ENCODE results near the gene SHLD3.
A peak's percentile ranks its signal among the peaks of the same experiment; 100 is the strongest.
"Not testable (repeated sequence)": the region's sequence is repeated elsewhere in the genome, so short reads cannot be mapped to it uniquely, and the experiment has no call there.

The SHLD3 gene

DNA sequence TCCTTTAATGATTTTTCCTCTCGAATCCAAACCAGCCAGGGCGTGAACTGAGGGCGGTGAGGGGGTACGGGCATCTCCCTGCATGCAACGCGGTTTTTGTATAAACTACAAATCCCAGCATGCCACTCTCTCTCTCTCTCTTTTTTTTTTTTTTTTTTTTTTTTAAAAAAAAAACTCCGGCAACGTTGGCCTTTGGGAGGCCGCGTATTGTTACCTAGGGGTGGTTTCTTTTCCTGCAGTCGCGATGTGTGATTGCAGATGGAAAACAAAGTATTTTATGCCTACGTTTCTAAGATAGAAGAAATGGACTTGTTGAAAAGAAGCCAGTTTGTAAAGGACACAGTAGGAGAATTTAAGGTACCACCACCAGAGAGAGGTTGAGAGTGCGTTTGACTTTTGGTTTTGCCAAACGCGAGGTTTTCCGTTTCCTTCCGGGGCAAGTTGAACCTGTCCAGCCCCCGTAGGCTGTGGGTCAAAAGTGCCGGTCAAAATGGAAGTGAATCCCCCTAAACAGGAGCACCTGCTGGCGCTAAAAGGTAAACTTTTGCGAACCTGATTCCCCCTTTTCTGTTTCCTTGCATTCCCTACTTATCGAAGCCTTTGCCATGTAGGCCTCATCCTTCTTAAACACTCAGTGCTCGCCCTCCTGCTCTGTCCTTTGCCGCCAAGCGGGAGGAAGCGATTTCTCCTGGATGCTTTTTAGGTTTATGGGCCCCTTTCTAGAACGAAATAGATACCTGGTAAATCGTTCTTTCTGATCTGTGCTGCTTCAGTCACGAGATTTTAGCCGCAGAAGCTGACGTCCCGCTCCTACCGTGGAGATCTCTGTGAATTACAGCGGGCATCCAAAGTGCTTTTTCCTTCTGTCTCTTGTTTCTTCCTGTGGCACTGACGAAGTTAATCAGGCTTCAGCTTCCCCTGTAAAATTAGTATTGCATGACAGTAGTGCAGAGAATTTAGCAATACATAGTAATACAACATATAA, at the start of gene SHLD3, which contains the start of gene TRAPPC13:
Gene SHLD3, plus strand, starts transcription at position 457 of the 985 bp plus-strand sequence. CDS start 4,561 bp downstream, outside the sequence.
Gene TRAPPC13, plus strand, starts transcription at position 457 of the 985 bp plus-strand sequence. Its CDS starts 34 bp downstream, at position 491.
- Histone ChIP-seq H3K9me3 (ENCODE audit: low read length) (no peaks in the 10 kb centered on the region), H3K27ac (ENCODE audit: low read depth, low read length) (peak within 1 kb of the TSS; percentile 86), H3K9ac (ENCODE audit: low read length) (peak within 1 kb of the TSS; percentile 93), H3K36me3 (ENCODE audit: insufficient read depth, low read length) (peaks cover 6% of the 10 kb centered on the region), H3K4me1 (ENCODE audit: insufficient read depth, low read length) (peaks cover 23% of the 10 kb centered on the region), H3K27me3 (ENCODE audit: control insufficient read depth in 1 of 2, insufficient read depth in 2 of 2, low read length in 2 of 2) (no peaks in the 10 kb centered on the region), H3K4me3 (ENCODE audit: low read depth in 1 of 2, low read length in 2 of 2) (peak within 1 kb of the TSS; percentile 55 to 96)

DNA sequence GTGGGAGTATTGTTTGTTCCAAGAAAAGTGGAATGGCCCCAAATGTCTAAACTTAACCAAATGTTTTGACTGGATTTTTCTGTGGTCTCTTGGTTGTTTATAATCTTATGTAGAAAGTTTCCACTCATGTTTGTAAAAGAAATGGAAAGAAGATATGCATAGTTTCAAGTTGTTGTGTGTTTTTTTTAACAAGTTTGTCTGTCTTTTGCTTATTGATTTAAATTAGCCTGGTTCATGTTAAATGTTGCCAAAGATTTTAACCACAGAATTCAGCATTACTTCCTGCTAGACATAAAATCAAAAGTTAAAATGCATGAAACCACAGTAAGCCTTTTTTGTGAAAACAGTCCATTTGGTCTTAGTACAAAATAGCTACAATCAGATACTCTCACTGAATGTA, 47.7 kb upstream of the SHLD3 start:
- Histone ChIP-seq H3K4me3 (ENCODE audit: low read depth in 1 of 2, low read length in 2 of 2) (no peak overlapping the region), H3K27ac (ENCODE audit: low read depth, low read length) (no peak overlapping the region), H3K9me3 (ENCODE audit: low read length) (no peaks in the 10 kb centered on the region), H3K27me3 (ENCODE audit: control insufficient read depth in 1 of 2, insufficient read depth in 2 of 2, low read length in 2 of 2) (no peaks in the 10 kb centered on the region), H3K4me1 (ENCODE audit: insufficient read depth, low read length) (no peaks in the 10 kb centered on the region), H3K9ac (ENCODE audit: low read length) (no peak overlapping the region), H3K36me3 (ENCODE audit: insufficient read depth, low read length) (peaks cover 30% of the 10 kb centered on the region)

GRCh38 chr5:65588694-65589093, 36.1 kb upstream of the SHLD3 start:
- Histone ChIP-seq H3K4me1 (ENCODE audit: insufficient read depth, low read length) (no peaks in the 10 kb centered on the region), H3K9ac (ENCODE audit: low read length) (no peak overlapping the region), H3K27ac (ENCODE audit: low read depth, low read length) (no peak overlapping the region), H3K9me3 (ENCODE audit: low read length) (no peaks in the 10 kb centered on the region), H3K36me3 (ENCODE audit: insufficient read depth, low read length) (peaks cover 45% of the 10 kb centered on the region), H3K4me3 (ENCODE audit: low read depth in 1 of 2, low read length in 2 of 2) (no peak overlapping the region), H3K27me3 (ENCODE audit: control insufficient read depth in 1 of 2, insufficient read depth in 2 of 2, low read length in 2 of 2) (no peaks in the 10 kb centered on the region)

- H3K27ac ChIP-seq (ENCODE audit: low read depth, low read length); H3K9me3 ChIP-seq (ENCODE audit: low read length); H3K27me3 ChIP-seq (ENCODE audit: control insufficient read depth in 1 of 2, insufficient read depth in 2 of 2, low read length in 2 of 2); H3K4me3 ChIP-seq (ENCODE audit: low read depth in 1 of 2, low read length in 2 of 2); H3K9ac ChIP-seq (ENCODE audit: low read length); H3K4me1 ChIP-seq (ENCODE audit: insufficient read depth, low read length): not testable (repeated sequence)
- peaks cover 34% of the 10 kb centered on the region for H3K36me3 ChIP-seq (ENCODE audit: insufficient read depth, low read length)
These were observed 23.1 kb upstream of the SHLD3 start for GRCh38 chr5:65601761-65602160.

GRCh38 chr5:65611524-65611923, 13.3 kb upstream of the SHLD3 start:
- no peaks in the 10 kb centered on the region for H3K4me1 ChIP-seq (ENCODE audit: insufficient read depth, low read length)
- no peak overlapping the region for H3K4me3 ChIP-seq (ENCODE audit: low read depth in 1 of 2, low read length in 2 of 2)
- no peak overlapping the region for H3K27ac ChIP-seq (ENCODE audit: low read depth, low read length)
- H3K9ac ChIP-seq (ENCODE audit: low read length): no peak overlapping the region
- no peaks in the 10 kb centered on the region for H3K9me3 ChIP-seq (ENCODE audit: low read length)
- H3K27me3 ChIP-seq (ENCODE audit: control insufficient read depth in 1 of 2, insufficient read depth in 2 of 2, low read length in 2 of 2): no peaks in the 10 kb centered on the region
- H3K36me3 ChIP-seq (ENCODE audit: insufficient read depth, low read length): peaks cover 65% of the 10 kb centered on the region

DNA sequence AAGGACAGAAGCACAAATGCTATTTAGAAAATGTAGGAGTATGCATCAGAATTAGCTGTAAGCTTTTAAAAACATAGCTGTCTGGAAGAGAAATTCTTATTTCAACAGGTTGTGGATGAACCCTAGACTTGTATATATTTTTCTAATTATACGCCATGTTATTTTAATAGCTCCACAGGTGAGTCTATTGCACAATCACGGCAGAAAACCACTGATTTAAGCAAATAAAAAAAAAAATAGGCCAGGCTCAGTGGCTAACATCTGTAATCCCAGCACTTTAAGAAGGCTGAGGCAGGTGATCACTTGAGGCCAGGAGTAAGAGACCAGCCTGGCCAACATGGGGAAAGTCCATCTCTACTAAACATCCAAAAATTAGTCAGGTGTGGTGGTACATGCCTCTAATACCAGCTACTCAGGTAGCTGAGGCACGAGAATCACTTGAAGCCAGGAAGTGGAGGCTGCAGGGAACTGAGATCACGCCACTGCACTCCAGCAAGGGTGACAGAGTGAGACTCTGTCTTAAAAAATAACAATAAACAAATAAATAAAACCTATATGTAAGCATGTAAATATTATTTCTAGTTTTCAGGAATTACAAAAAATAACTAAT, 12.4 kb upstream of the SHLD3 start:
- no peaks in the 10 kb centered on the region for H3K9me3 ChIP-seq (ENCODE audit: low read length)
- no peaks in the 10 kb centered on the region for H3K27me3 ChIP-seq (ENCODE audit: control insufficient read depth in 1 of 2, insufficient read depth in 2 of 2, low read length in 2 of 2)
- no peak overlapping the region for H3K9ac ChIP-seq (ENCODE audit: low read length)
- no peaks in the 10 kb centered on the region for H3K4me1 ChIP-seq (ENCODE audit: insufficient read depth, low read length)
- H3K36me3 ChIP-seq (ENCODE audit: insufficient read depth, low read length): peaks cover 58% of the 10 kb centered on the region
- H3K4me3 ChIP-seq (ENCODE audit: low read depth in 1 of 2, low read length in 2 of 2): no peak overlapping the region
- no peak overlapping the region for H3K27ac ChIP-seq (ENCODE audit: low read depth, low read length)

DNA sequence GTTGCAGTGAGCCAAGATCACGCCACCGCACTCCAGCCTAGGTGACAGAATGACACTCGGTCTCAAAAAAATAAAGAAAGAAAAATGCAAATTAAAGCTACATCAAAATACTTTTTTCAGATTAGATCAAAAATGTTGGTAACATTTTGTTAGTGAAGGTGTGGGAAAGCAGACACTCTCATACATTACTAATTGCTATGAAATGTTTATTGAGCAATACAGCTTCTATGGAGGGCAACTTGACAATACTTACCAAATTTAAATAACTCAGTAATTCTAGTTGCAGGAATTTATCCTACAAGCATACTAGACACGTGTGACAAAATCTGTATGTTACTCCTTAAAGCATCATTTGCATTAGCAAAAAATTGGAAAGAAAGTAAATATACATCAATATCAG, 4.8 kb upstream of the SHLD3 start:
- no peaks in the 10 kb centered on the region for H3K27me3 ChIP-seq (ENCODE audit: control insufficient read depth in 1 of 2, insufficient read depth in 2 of 2, low read length in 2 of 2)
- H3K4me1 ChIP-seq (ENCODE audit: insufficient read depth, low read length): peaks cover 14% of the 10 kb centered on the region
- no peak overlapping the region for H3K9ac ChIP-seq (ENCODE audit: low read length)
- H3K36me3 ChIP-seq (ENCODE audit: insufficient read depth, low read length): peaks cover 8% of the 10 kb centered on the region
- no peaks in the 10 kb centered on the region for H3K9me3 ChIP-seq (ENCODE audit: low read length)
- no peak overlapping the region for H3K27ac ChIP-seq (ENCODE audit: low read depth, low read length)
- no peak overlapping the region for H3K4me3 ChIP-seq (ENCODE audit: low read depth in 1 of 2, low read length in 2 of 2)

GRCh38 chr5:65621961-65622360, 2.9 kb upstream of the SHLD3 start:
- H3K36me3 ChIP-seq (ENCODE audit: insufficient read depth, low read length); H3K27ac ChIP-seq (ENCODE audit: low read depth, low read length); H3K27me3 ChIP-seq (ENCODE audit: control insufficient read depth in 1 of 2, insufficient read depth in 2 of 2, low read length in 2 of 2); H3K9me3 ChIP-seq (ENCODE audit: low read length); H3K9ac ChIP-seq (ENCODE audit: low read length); H3K4me3 ChIP-seq (ENCODE audit: low read depth in 1 of 2, low read length in 2 of 2): not testable (repeated sequence)
- peaks cover 23% of the 10 kb centered on the region for H3K4me1 ChIP-seq (ENCODE audit: insufficient read depth, low read length)

DNA sequence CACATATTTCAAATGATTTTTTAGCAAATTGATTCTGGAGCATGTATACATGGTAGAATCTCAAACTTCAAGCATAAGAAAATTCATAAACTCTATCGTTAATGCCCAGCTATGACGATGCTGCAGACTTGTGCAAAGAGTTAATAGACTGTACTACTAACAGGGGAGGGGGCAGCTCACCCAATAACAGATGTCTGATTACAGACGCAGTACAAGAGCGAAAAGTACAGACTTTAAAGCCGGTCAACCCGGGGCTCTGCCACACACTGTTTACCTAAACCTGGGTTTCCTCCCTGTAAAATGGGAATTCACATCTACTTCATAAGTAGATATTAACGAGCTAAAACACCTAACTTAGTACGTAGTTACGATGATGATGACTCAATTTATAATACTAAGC, 1.3 kb upstream of the SHLD3 start:
- peak overlapping the region; percentile 83 for H3K27ac ChIP-seq (ENCODE audit: low read depth, low read length)
- peak overlapping the region; percentile 38 to 96 for H3K4me3 ChIP-seq (ENCODE audit: low read depth in 1 of 2, low read length in 2 of 2)
- peaks cover 23% of the 10 kb centered on the region for H3K4me1 ChIP-seq (ENCODE audit: insufficient read depth, low read length)
- H3K27me3 ChIP-seq (ENCODE audit: control insufficient read depth in 1 of 2, insufficient read depth in 2 of 2, low read length in 2 of 2): no peaks in the 10 kb centered on the region
- H3K36me3 ChIP-seq (ENCODE audit: insufficient read depth, low read length): no peaks in the 10 kb centered on the region
- peak overlapping the region; percentile 30 for H3K9ac ChIP-seq (ENCODE audit: low read length)
- H3K9me3 ChIP-seq (ENCODE audit: low read length): no peaks in the 10 kb centered on the region

DNA sequence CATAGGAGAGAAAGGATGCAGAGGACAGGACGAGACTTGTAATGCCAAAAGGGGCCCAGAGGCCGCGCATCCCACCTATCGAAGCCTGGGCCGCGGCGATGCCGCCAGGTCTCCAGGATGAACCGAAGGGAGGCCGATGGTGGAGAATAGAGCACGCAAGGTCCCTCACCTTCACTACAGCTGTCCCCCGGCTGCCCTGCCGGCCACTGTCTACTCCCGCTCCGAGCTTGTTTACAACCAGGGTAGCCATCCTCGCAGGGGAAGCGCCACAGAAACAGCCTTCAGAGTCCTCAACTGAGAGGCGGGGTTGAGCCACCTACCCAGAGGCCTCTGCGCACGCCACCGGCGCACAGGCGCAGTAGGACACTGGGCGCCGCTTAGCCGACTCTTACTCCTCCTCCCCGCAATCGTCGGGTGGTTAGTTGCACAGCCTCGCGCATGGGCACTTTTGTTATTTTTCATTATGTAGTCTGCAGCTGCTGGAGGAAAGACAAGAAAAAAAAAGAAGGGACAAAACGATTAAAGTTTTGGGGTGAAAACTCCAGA, 729 bp upstream of the SHLD3 start, which contains the start of gene TRIM23:
Gene TRIM23, minus strand, starts transcription at position 309 of the 546 bp plus-strand sequence. Its CDS starts 59 bp downstream, at position 250.
- Histone ChIP-seq H3K4me3 (ENCODE audit: low read depth in 1 of 2, low read length in 2 of 2) (peak within 1 kb of the TSS; percentile 55 to 96), H3K4me1 (ENCODE audit: insufficient read depth, low read length) (peaks cover 23% of the 10 kb centered on the region), H3K9me3 (ENCODE audit: low read length) (no peaks in the 10 kb centered on the region), H3K9ac (ENCODE audit: low read length) (peak within 1 kb of the TSS; percentile 93), H3K36me3 (ENCODE audit: insufficient read depth, low read length) (no peaks in the 10 kb centered on the region), H3K27me3 (ENCODE audit: control insufficient read depth in 1 of 2, insufficient read depth in 2 of 2, low read length in 2 of 2) (no peaks in the 10 kb centered on the region), H3K27ac (ENCODE audit: low read depth, low read length) (peak within 1 kb of the TSS; percentile 86)

DNA sequence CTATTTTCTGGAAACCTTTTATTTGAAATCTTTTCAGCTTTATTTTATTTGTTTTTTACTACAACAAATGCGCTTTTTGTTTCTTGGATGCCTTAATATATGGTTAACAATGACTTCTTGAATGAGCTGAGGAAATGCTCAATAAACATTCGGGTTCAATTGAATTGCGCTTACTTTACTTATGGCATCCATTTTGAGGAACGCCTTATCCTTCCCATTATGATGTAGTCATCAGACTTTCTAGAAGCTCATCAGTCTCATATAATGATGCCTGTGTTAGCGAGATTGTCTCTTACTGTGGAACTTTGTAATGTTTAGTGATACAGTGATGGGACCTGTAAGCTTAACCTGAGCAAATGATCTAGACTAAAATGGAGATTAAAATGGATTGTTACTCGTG, 916 bp downstream of the SHLD3 start:
- H3K27ac ChIP-seq (ENCODE audit: low read depth, low read length): no peak overlapping the region
- H3K4me3 ChIP-seq (ENCODE audit: low read depth in 1 of 2, low read length in 2 of 2): peak overlapping the region; percentile 55 to 96
- H3K9ac ChIP-seq (ENCODE audit: low read length): peak overlapping the region; percentile 93

More for the DNA sequence above, 916 bp downstream of the SHLD3 start:
- Histone ChIP-seq H3K27me3 (ENCODE audit: control insufficient read depth in 1 of 2, insufficient read depth in 2 of 2, low read length in 2 of 2) (no peaks in the 10 kb centered on the region), H3K36me3 (ENCODE audit: insufficient read depth, low read length) (peaks cover 9% of the 10 kb centered on the region), H3K4me1 (ENCODE audit: insufficient read depth, low read length) (peaks cover 23% of the 10 kb centered on the region), H3K9me3 (ENCODE audit: low read length) (no peaks in the 10 kb centered on the region)

Data from muscle layer of colon (tissue), 2 donors.